Muscle of leg (tissue), 11 donors: Measurements from ENCODE around the gene WDR6. TPM values are rescaled to one million over a fixed set of nuclear protein-coding genes. Genes with fewer than 3 reads are reported as not detected.

Experiments
- DNase-seq: peaks from one replicate; pipeline ENCODE4 v3.0.0; 2013
- H3K27ac ChIP-seq: one replicate; pipeline ENCODE4 v1.5.1; 2013; ENCODE audit warnings: mild to moderate bottlenecking, low read length, control low read depth
- H3K27me3 ChIP-seq: one replicate; pipeline ENCODE4 v1.6.1; 2013; ENCODE audit warnings: low read length; ENCODE audit not compliant: control insufficient read depth, insufficient read depth
- H3K36me3 ChIP-seq: one replicate; pipeline ENCODE4 v1.6.1; 2013; ENCODE audit warnings: low read length; ENCODE audit not compliant: control insufficient read depth, insufficient read depth
- H3K4me1 ChIP-seq: one replicate; pipeline ENCODE4 v1.6.1; 2013; ENCODE audit warnings: low read length; ENCODE audit not compliant: control insufficient read depth, insufficient read depth
- H3K4me3 ChIP-seq: one replicate; pipeline ENCODE4 v1.5.1; 2013; ENCODE audit warnings: low read length, control low read depth
- H3K9me3 ChIP-seq: replicated peaks from 2 replicates; pipeline ENCODE4 v1.6.1; 2013; ENCODE audit warnings: low read depth, low read length; ENCODE audit not compliant: control insufficient read depth
- WGBS: methylation state at CpG from one replicate; pipeline ENCODE4 v1.1.5; 2013; ENCODE audit warnings: missing lambda C conversion rate; ENCODE audit not compliant: insufficient coverage; 5-methylcytosine and 5-hydroxymethylcytosine counted together
- polyA plus RNA-seq, 8 donors: library from polyadenylated mRNA; unstranded; fragments of 120-200 nt; gene quantifications; one replicate each; pipeline versions ENCODE4 v1.2.1 to v1.2.3, GENCODE V29; 2013; ENCODE audit warnings: inconsistent platforms in 1 of 8, low replicate concordance in 1 of 8; ENCODE audit not compliant: insufficient read length in 8 of 8, insufficient read depth in 1 of 8
- total RNA-seq: library from RNA; stranded (reverse); fragments of 120-200 nt; gene quantifications from one replicate; pipeline ENCODE4 v1.2.4, GENCODE V29; 2013

The WDR6 gene
- total and polyA plus RNA-seq, 9 donors = 79.4 to 139 (median 112) TPM

GRCh38 chr3:49013738-49014660 is 6.8 kb downstream of the WDR6 start:
- peak; percentile 27 for DNase-seq
- Histone ChIP-seq H3K4me1 (peaks cover 37% of the 10 kb centered on the region), H3K4me3 (no peak overlapping the region), H3K27ac (no peak overlapping the region), H3K9me3 (no peaks in the 10 kb centered on the region), H3K27me3 (no peaks in the 10 kb centered on the region), H3K36me3 (peaks cover 52% of the 10 kb centered on the region)
- WGBS = 83% methylated on average over 19 of the region's 24 CpGs

- no peaks in the 10 kb centered on the region for H3K9me3 ChIP-seq
- H3K4me1 ChIP-seq = peaks cover 44% of the 10 kb centered on the region
- peaks cover 52% of the 10 kb centered on the region for H3K36me3 ChIP-seq
- WGBS = 88% methylated on average over 5 of the region's 8 CpGs
- H3K27ac ChIP-seq = no peak overlapping the region
- H3K27me3 ChIP-seq = no peaks in the 10 kb centered on the region
- DNase-seq = peak; percentile 7
- H3K4me3 ChIP-seq = no peak overlapping the region
These were observed 7.9 kb downstream of the WDR6 start for GRCh38 chr3:49015072-49015471.

GRCh38 chr3:49015765-49016164 is 8.6 kb downstream of the WDR6 start:
- Histone ChIP-seq H3K27me3 (no peaks in the 10 kb centered on the region), H3K9me3 (no peaks in the 10 kb centered on the region), H3K4me1 (peaks cover 51% of the 10 kb centered on the region), H3K27ac (no peak overlapping the region), H3K4me3 (no peak overlapping the region), H3K36me3 (peaks cover 52% of the 10 kb centered on the region)
- no peak for DNase-seq
- 83% methylated on average over 1 of the region's 6 CpGs for WGBS

GRCh38 chr3:49016414-49017228 is 9.4 kb downstream of the WDR6 start:
- peaks cover 51% of the 10 kb centered on the region for H3K4me1 ChIP-seq
- peaks cover 49% of the 10 kb centered on the region for H3K36me3 ChIP-seq
- H3K4me3 ChIP-seq = no peak overlapping the region
- no peaks in the 10 kb centered on the region for H3K27me3 ChIP-seq
- no peaks in the 10 kb centered on the region for H3K9me3 ChIP-seq
- DNase-seq = peak; percentile 15
- WGBS = 100% methylated on average over 3 of the region's 6 CpGs
- no peak overlapping the region for H3K27ac ChIP-seq

GRCh38 chr3:49017229-49017970 is 10.2 kb downstream of the WDR6 start:
- H3K4me3 ChIP-seq = peak overlapping the region; percentile 78
- H3K36me3 ChIP-seq = peaks cover 44% of the 10 kb centered on the region
- DNase-seq = peak; percentile 28
- H3K4me1 ChIP-seq = peaks cover 47% of the 10 kb centered on the region
- no peaks in the 10 kb centered on the region for H3K9me3 ChIP-seq
- no peaks in the 10 kb centered on the region for H3K27me3 ChIP-seq
- 3% methylated on average over 17 of the region's 23 CpGs for WGBS
- no peak overlapping the region for H3K27ac ChIP-seq

- Histone ChIP-seq H3K4me1 (peaks cover 47% of the 10 kb centered on the region), H3K36me3 (peaks cover 41% of the 10 kb centered on the region), H3K9me3 (no peaks in the 10 kb centered on the region), H3K4me3 (peak within 1 kb of the TSS; percentile 78), H3K27ac (peak within 1 kb of the TSS; percentile 75), H3K27me3 (no peaks in the 10 kb centered on the region)
- peak; percentile 87 for DNase-seq
- WGBS = under 1% methylated on average over 78 of the region's 85 CpGs
These were observed 10.9 kb downstream of the WDR6 start, which contains the start of gene DALRD3 for GRCh38 chr3:49017971-49018706. TSS of gene DALRD3 (minus strand) at chr3:49018580. CDS start at chr3:49018564, 16 bp downstream.

GRCh38 chr3:49018707-49019006 is 11.5 kb downstream of the WDR6 start:
- H3K4me1 ChIP-seq = peaks cover 44% of the 10 kb centered on the region
- peak overlapping the region; percentile 75 for H3K27ac ChIP-seq
- H3K4me3 ChIP-seq = peak overlapping the region; percentile 78
- WGBS = 0% methylated on average over 16 of the region's 18 CpGs
- H3K9me3 ChIP-seq = no peaks in the 10 kb centered on the region
- H3K36me3 ChIP-seq = peaks cover 41% of the 10 kb centered on the region
- no peaks in the 10 kb centered on the region for H3K27me3 ChIP-seq
- DNase-seq = no peak

- H3K4me1 ChIP-seq = peaks cover 39% of the 10 kb centered on the region
- H3K27me3 ChIP-seq = no peaks in the 10 kb centered on the region
- H3K4me3 ChIP-seq = peak overlapping the region; percentile 95
- WGBS = 44% methylated on average over 9 of the region's 12 CpGs
- H3K36me3 ChIP-seq = peaks cover 41% of the 10 kb centered on the region
- DNase-seq = peak; percentile 15
- H3K9me3 ChIP-seq = no peaks in the 10 kb centered on the region
- peak overlapping the region; percentile 99 for H3K27ac ChIP-seq
These were observed 12.7 kb downstream of the WDR6 start for GRCh38 chr3:49019941-49020329.

GRCh38 chr3:49020330-49021212 is 13.4 kb downstream of the WDR6 start:
- peaks cover 44% of the 10 kb centered on the region for H3K4me1 ChIP-seq
- no peaks in the 10 kb centered on the region for H3K9me3 ChIP-seq
- under 1% methylated on average over 40 of the region's 51 CpGs for WGBS
- peaks cover 41% of the 10 kb centered on the region for H3K36me3 ChIP-seq
- peak; percentile 49 for DNase-seq
- H3K27ac ChIP-seq = peak overlapping the region; percentile 99
- no peaks in the 10 kb centered on the region for H3K27me3 ChIP-seq
- H3K4me3 ChIP-seq = peak overlapping the region; percentile 95
